K562 (cell line): ENCODE results near the gene RELL2. TPM values are rescaled to one million over a fixed set of nuclear protein-coding genes. Genes with fewer than 3 reads are reported as not detected.

Source experiments
- ATF4 ChIP-seq: fragments of 450-650 bp; formaldehyde crosslinking; IDR thresholded peaks from 2 replicates; pipeline ENCODE4 v1.4.0; 2022; ENCODE audit warnings: mild to moderate bottlenecking, moderate library complexity
- BMI1 ChIP-seq: fragments of 150-350 bp; IDR thresholded peaks from 2 replicates; pipeline ENCODE4 v1.6.1; 2014; ENCODE audit warnings: low read length
- BRD4 ChIP-seq: fragments of 200-600 bp; sonication (generic); IDR thresholded peaks from 2 replicates; pipeline ENCODE4 v1.6.1; 2017; ENCODE audit warnings: inconsistent platforms
- CBFA2T3 ChIP-seq: fragments of 450-650 bp; IDR thresholded peaks from 2 replicates; pipeline ENCODE4 v1.6.1; 2017
- CBX2 ChIP-seq: fragments of 200-600 bp; sonication (generic); IDR thresholded peaks from one replicate; pipeline ENCODE4 v1.6.1; 2012; ENCODE audit warnings: mild to moderate bottlenecking, low read length, inconsistent platforms; ENCODE audit not compliant: insufficient read depth, poor library complexity, severe bottlenecking
- FIP1L1 ChIP-seq: fragments of 200-400 bp; formaldehyde crosslinking; IDR thresholded peaks from 2 replicates; pipeline ENCODE4 v1.6.1; 2018; ENCODE audit warnings: mild to moderate bottlenecking, low read depth, low read length; ENCODE audit not compliant: poor library complexity, severe bottlenecking
- FOSL1 ChIP-seq: fragments of 200-800 bp; sonication (Bioruptor generic); conservative IDR thresholded peaks from 2 replicates; pipeline ENCODE4 v1.6.1; 2016; ENCODE audit warnings: missing genetic modification characterization, missing compliant biosample characterization
- HIVEP1 ChIP-seq: fragments of 250-450 bp; sonication (Bioruptor Pico); IDR thresholded peaks from 2 replicates; pipeline ENCODE4 v1.4.0; 2020; ENCODE audit warnings: mild to moderate bottlenecking
- IFI16 ChIP-seq: fragments of 250-450 bp; sonication (Bioruptor Pico); IDR thresholded peaks from 2 replicates; pipeline ENCODE4 v2.1.2; 2022; ENCODE audit warnings: mild to moderate bottlenecking, inconsistent platforms
- KHSRP ChIP-seq: fragments of 450-650 bp; IDR thresholded peaks from 2 replicates; pipeline ENCODE4 v1.6.1; 2017
- KLF1 ChIP-seq: fragments of 450-650 bp; IDR thresholded peaks from 2 replicates; pipeline ENCODE4 v1.6.1; 2016; ENCODE audit warnings: missing genetic modification characterization, missing compliant biosample characterization
- MAFK ChIP-seq: IDR thresholded peaks from 2 replicates; pipeline ENCODE4 v1.6.1; 2011; ENCODE audit warnings: low read length, improper control_type of control experiment
- MLLT1 ChIP-seq, 2 experiments: fragments of 450-650 bp; IDR thresholded peaks; 2 replicates each; pipeline ENCODE4 v1.6.1; 2016
- NRF1 ChIP-seq, 2 experiments: fragments of 450-650 bp; IDR thresholded peaks in 1 of 2; conservative IDR thresholded peaks in 1 of 2; 2 replicates each; pipeline ENCODE4 v1.6.1; 2014; ENCODE audit warnings: mild to moderate bottlenecking in 2 of 2
- PHB2 ChIP-seq: fragments of 450-650 bp; IDR thresholded peaks from 2 replicates; pipeline ENCODE4 v1.6.1; 2017; ENCODE audit warnings: low read depth
- RBM22 ChIP-seq: fragments of 200-400 bp; formaldehyde crosslinking; IDR thresholded peaks from 2 replicates; pipeline ENCODE4 v1.6.1; 2018; ENCODE audit warnings: low read length, low read depth; ENCODE audit not compliant: poor library complexity, severe bottlenecking
- SMARCA5 ChIP-seq: fragments of 450-650 bp; IDR thresholded peaks from 2 replicates; pipeline ENCODE4 v1.6.1; 2016
- SMARCE1 ChIP-seq: fragments of 450-650 bp; IDR thresholded peaks from 2 replicates; pipeline ENCODE4 v1.7.1; 2016; ENCODE audit warnings: mild to moderate bottlenecking
- SREBF1 ChIP-seq: fragments of 150-350 bp; IDR thresholded peaks from 2 replicates; pipeline ENCODE4 v1.6.1; 2014; ENCODE audit warnings: antibody characterized with exemption, low read depth, low read length, borderline replicate concordance
- STAT5B ChIP-seq: fragments of 250-450 bp; sonication (Bioruptor Pico); IDR thresholded peaks from 2 replicates; pipeline ENCODE4 v1.8.0; 2021; ENCODE audit warnings: mild to moderate bottlenecking, inconsistent platforms
- ZC3H11A ChIP-seq: IDR thresholded peaks from 2 replicates; pipeline ENCODE4 v1.6.1; 2012; ENCODE audit warnings: low read depth, low read length, improper control_type of control experiment
- ZNF140 ChIP-seq: fragments of 250-450 bp; sonication (Bioruptor Pico); IDR thresholded peaks from 2 replicates; pipeline ENCODE4 v1.8.0; 2021; ENCODE audit warnings: moderate library complexity, mild to moderate bottlenecking, inconsistent platforms
- ZNF143 ChIP-seq: sonication (generic); formaldehyde crosslinking; IDR thresholded peaks from 2 replicates; pipeline ENCODE4 v1.9.0; 2022; ENCODE audit warnings: mild to moderate bottlenecking, missing genetic modification reagents
- ZNF175 ChIP-seq: fragments of 200-800 bp; sonication (Bioruptor generic); IDR thresholded peaks from 2 replicates; pipeline ENCODE4 v1.6.1; 2016; ENCODE audit warnings: low read depth, mild to moderate bottlenecking, missing genetic modification characterization, missing compliant biosample characterization
- ZNF217 ChIP-seq: sonication (generic); formaldehyde crosslinking; IDR thresholded peaks from 2 replicates; pipeline ENCODE4 v1.8.0; 2022; ENCODE audit warnings: mild to moderate bottlenecking, missing genetic modification reagents
- ZNF280B ChIP-seq: fragments of 250-450 bp; sonication (Bioruptor Pico); IDR thresholded peaks from 2 replicates; pipeline ENCODE4 v1.5.1; 2021; ENCODE audit warnings: mild to moderate bottlenecking
- ZNF384 ChIP-seq: IDR thresholded peaks from 2 replicates; pipeline ENCODE4 v1.6.1; 2012; ENCODE audit warnings: low read depth, low read length, improper control_type of control experiment
- polyA plus RNA-seq, 8 experiments: library from polyadenylated mRNA; depleted of rRNA in 4 of 8; stranded (reverse) in 5 of 8; unstranded in 3 of 8; fragments of >200 nt; fragmentation: Nextera tagmentation in 2 of 8; fragmentation: Illumina TruSeq in 1 of 8; extraction: Ambion mirVana in 2 of 8; extraction: Trizol in 1 of 8; gene quantifications; 2 replicates each; pipeline versions ENCODE4 v1.2.1 to v1.2.3, GENCODE V29; 2011 to 2014; ENCODE audit warnings: inconsistent platforms in 1 of 8, missing spikeins in 1 of 8
- total RNA-seq, 7 experiments: library from RNA; depleted of rRNA in 6 of 7; stranded (reverse); fragments of >200 nt in 6 of 7; fragmentation: Illumina TruSeq in 2 of 7; extraction: Trizol in 2 of 7; gene quantifications; 2 replicates each; pipeline versions ENCODE4 v1.2.1 to v1.2.3, GENCODE V29; 2011 to 2021; ENCODE audit warnings: low replicate concordance in 1 of 7

Gene RELL2
- total and polyA plus RNA-seq, 9 of the 15 experiments (the other 6 are each of a cell fraction or from before 2014, with no cell fraction given) = 0.06 to 36.0 (median 14.3) TPM

GRCh38 chr5:141603923-141604717 lies 32.7 kb upstream of the RELL2 start (continued):
- no peak for TF ChIP-seq ZNF280B (CRISPR knock-in tag)
- TF ChIP-seq BRD4 = no peak
- no peak for TF ChIP-seq ZC3H11A
- TF ChIP-seq IFI16 (CRISPR knock-in tag) = no peak
- no peak for TF ChIP-seq SREBF1
- no peak for TF ChIP-seq HIVEP1
- TF ChIP-seq RBM22 = no peak
- peak; percentile 74 for TF ChIP-seq FOSL1 (tag)
- TF ChIP-seq ZNF217 (CRISPR knock-in tag) = no peak
- 0 out of 2 replicates have a peak, but pooled peaks have one; percentile 21 for TF ChIP-seq MAFK
- no peak for TF ChIP-seq FIP1L1
- no peak for TF ChIP-seq KHSRP
- peak; percentile 44 to 56; a peak in 3 of 4 replicates for TF ChIP-seq NRF1 (conservative IDR thresholded peaks at IDR 0.05 in 1 of 2, IDR thresholded peaks at IDR 0.05 in 1 of 2)
- no peak for TF ChIP-seq ZNF175 (CRISPR knock-in tag)
- TF ChIP-seq BMI1 = no peak
- no peak for TF ChIP-seq CBX2
- TF ChIP-seq ZNF143 (CRISPR knock-in tag) = no peak
- no peak for TF ChIP-seq MLLT1 (IDR thresholded peaks at IDR 0.05)
- no peak for TF ChIP-seq ZNF140 (CRISPR knock-in tag)
- no peak for TF ChIP-seq ATF4 (CRISPR knock-in tag)
- TF ChIP-seq CBFA2T3 = no peak
- no peak for TF ChIP-seq ZNF384
- no peak for TF ChIP-seq PHB2
- no peak for TF ChIP-seq SMARCA5
- no peak for TF ChIP-seq SMARCE1
- TF ChIP-seq KLF1 (tag) = no peak
- TF ChIP-seq STAT5B (CRISPR knock-in tag) = no peak
